Cortex of kidney (tissue), 1 donor: ENCODE measurements around the gene CST4.
"Not testable (repeated sequence)": the region's sequence is repeated elsewhere in the genome, so short reads cannot be mapped to it uniquely, and the experiment has no call there.

Source experiments
- DNase-seq: peaks from one replicate; lab custom pipeline; 2025; lab: John Stamatoyannopoulos, UW

Gene CST4

GRCh38 chr20:23688684-23689398 is at the start of gene CST4:
Gene CST4, minus strand, starts transcription at chr20:23689038. Its CDS starts 69 bp downstream, at chr20:23688969.
- DNase-seq, result not testable (repeated sequence)

GRCh38 chr20:23735391-23735790 is 46.6 kb upstream of the CST4 start:
- DNase-seq, result not testable (repeated sequence)

- DNase-seq, result not testable (repeated sequence)
These were observed 46.1 kb upstream of the CST4 start for GRCh38 chr20:23734949-23735348.

- DNase-seq, result not testable (repeated sequence)
These were observed 45.6 kb upstream of the CST4 start for GRCh38 chr20:23734440-23734839.

GRCh38 chr20:23727016-23727415 is 38.2 kb upstream of the CST4 start:
- DNase-seq, result no peak

DNA sequence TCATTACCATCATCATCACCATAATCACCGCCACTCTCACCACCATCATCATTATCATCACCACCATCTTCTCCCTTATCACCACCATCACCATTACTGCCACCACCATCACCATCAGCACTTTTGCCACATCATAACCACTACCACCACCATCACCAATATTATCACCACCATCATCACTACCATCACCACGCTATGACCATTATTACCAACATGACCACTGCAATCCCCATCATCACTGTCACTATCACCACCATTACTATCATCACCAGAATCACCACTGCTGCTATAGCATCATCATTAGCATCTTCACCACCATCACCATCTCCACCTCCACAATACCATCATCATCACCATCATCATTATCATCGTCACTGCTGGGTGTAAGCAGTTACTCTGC is 36.3 kb upstream of the CST4 start:
- no peak for DNase-seq

- DNase-seq, result not testable (repeated sequence)
These were observed 34.9 kb upstream of the CST4 start for GRCh38 chr20:23723659-23724307.

DNA sequence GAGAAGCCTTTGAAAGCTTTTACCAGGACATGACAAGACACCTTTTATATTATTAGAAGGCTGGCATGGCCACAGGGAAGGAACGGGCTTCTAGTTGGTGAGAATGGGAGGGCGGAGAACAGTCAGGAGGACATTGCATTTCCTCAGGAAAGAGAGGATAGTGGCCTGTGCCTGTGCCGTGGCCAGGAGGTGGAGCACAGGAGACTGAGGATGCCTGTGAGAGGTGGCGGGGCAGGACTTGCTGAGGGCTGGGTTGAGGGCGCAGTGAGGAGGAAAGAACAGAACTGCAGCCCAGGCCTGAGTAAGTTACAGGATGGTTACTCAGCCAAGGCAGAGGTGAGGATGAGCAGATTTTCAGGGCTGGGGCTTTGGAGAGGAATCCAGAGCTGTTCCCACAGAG is 34.0 kb upstream of the CST4 start:
- DNase-seq, result not testable (repeated sequence)

GRCh38 chr20:23721962-23722361 is 33.1 kb upstream of the CST4 start:
- DNase-seq, result no peak

DNA sequence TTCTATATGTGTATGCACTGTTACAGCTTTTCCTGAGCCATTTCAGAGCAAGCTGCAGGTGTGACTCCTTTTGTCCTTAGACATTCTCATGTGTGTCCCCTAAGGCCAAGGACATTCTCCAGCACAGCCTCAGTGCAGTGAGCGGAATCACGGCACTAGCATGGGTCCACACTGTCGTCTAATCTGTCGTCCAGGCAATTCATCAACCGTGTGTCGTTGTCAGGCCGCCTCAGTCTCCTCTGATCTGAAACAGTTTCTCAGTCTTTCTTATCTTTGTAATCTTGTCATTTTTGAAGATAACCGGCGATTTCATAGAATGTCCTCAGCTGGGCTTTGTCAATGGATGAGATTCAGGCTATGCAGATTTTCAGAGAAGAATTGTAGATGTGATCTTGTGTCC is 30.5 kb upstream of the CST4 start:
- DNase-seq, result not testable (repeated sequence)

- DNase-seq, result not testable (repeated sequence)
These were observed 22.9 kb upstream of the CST4 start for GRCh38 chr20:23711778-23712177.

- DNase-seq, result no peak
These were observed 21.9 kb upstream of the CST4 start for GRCh38 chr20:23710771-23711170.

- no peak for DNase-seq
These were observed 17.1 kb upstream of the CST4 start for GRCh38 chr20:23705895-23706294.

DNA sequence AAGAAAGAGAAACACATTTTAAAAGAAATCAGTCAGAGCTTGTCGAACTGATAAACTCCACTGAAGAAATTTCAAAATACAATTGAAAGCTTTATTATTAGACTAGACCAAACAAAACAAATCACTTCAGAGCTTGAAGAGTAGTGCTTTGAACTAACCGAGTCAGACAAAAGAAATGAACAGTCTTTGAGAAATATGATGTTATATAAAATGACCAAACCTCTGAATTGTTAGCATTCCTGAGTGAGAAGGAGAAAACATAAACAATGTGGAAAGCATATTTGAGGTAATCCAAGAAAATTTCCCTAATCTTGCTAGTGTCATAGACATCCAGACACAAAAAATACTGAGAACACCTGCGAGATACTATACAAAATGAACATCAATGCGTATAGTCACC is 13.2 kb upstream of the CST4 start:
- no peak for DNase-seq

DNA sequence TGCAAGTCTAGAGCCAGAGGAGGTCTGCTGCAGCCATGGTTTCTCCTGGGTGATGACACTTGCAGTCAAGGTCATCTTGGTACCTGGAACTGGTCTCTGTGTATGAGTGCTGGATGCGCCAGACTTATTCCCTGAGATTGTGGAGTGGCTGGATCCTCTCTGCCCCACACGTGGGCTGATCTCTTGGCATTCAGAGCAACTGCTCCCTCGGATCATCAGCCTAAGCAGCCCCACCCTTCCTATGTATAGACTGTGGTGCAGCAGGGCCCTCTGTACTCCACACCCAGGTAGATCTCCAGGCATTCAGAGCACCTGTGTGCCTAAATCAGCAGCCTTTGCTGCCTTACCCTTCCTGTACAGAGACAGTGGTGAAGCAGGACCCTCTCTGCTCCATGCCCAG is 12.1 kb upstream of the CST4 start:
- DNase-seq, result no peak

DNA sequence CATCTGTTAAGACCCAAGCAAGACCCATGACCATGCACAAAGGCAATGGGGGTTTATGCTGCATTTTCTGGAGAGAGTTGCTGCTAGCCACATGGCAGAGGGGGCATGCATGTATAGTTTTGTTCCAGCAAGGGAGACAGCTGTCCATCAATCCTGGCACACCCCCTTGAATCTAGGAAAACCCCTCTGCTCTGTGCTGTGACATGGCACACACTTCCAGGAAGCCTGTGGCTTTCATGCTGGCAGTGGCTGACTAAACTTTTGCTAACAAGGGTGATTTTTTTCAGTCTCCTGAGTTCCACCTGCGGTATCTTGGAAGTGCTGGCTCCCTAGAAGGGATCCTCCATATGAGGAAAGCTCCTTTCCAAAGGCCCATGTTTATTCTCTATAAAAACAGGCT is 9.1 kb upstream of the CST4 start:
- no peak for DNase-seq

DNA sequence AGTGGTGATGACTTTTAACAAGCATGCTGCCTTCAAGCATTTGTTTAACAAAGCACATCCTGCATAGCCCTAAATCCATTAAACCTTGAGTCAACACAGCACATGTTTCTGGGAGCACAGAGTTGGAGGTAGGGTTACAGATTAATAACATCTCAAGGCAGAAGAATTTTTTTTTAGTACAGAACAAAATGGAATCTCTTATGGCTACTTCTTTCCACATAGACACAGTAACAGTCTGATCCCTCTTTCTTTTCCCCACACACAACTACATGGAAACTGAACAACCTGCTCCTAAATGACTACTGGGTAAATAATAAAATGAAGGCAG is 6.2 kb upstream of the CST4 start:
- not testable (repeated sequence) for DNase-seq

- not testable (repeated sequence) for DNase-seq
These were observed 5.6 kb upstream of the CST4 start for GRCh38 chr20:23694178-23695067.

DNA sequence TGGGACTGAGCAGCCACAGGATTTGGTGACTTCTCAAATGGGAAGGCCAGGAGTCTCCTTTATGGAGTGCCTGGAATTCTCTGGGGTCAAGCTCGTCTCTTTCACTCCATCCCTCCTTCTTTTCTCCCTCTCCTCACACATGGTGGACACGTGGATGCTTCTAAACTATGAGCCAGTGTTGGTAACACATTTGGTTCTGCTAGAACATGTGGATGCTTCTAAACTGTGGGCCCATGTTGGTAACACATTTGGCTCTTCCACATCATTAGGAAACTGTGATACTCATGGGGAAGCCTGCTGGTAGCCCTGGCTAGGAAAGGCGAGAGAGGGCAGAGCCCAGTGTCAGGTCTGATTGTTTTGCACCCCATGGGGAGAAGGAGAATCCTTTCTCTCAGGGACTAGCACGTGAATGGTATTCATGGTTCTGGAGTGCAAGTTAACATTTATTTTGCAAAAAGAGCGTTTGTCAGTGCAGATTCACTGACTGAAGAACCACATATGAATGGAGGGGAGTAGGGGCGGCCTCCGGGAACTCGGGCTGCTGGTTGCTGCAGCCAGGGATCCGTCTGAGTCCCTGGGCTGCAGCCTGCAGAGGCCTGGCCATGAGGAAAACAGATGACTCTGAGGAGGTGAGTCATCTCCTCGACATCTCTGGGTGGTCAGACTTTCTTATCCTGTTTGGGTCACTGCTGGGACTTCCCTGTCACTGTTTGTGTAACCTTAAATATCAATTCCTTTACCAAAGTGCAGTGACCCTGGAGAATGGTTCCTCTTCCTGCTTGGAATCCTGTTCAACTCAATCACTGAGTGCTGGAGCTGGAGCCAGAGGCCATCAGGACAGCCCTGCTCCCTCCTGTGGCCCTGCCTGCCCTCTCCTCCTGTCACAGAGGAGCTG is 4.1 kb upstream of the CST4 start:
- not testable (repeated sequence) for DNase-seq

DNA sequence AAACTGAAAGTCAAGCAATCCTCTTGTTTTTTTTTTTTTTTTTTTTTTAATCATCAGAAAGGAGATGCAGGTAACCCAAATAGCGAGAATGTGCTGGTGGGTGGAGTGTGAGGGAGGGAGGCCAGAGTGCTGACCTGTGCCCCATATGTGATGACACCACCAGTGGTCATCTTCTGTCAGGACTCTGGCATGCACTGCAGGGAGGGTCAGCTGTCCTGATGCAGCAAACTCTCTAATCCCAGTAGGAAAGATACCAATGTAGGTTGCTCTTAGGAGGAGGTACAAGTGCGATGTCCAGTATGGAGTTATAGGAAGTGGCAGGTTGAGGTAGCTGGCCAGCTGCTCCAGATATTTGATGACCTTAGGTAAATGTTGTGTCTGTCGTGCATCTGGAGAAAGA is 2.8 kb upstream of the CST4 start:
- no peak for DNase-seq

DNA sequence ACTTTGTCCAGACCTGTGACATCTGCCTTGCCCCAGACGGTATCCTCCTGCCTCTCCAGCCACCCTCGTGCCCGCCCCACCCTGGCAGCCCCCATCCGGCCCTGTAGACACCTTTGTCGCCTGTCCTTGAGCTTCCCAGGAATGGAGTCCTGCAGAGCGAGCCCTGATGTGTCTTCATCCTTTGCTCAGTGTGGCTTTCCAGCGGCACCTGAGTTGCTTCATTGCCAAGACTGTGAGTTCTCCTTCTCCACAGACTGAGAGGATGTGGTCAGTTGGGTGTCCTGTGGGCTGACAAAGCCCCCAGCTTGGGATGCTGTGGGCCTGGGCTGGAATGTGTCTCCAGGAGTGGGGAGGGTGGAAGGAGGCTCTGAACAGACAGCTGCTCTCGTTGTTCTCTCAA is 1.7 kb upstream of the CST4 start:
- no peak for DNase-seq

DNA sequence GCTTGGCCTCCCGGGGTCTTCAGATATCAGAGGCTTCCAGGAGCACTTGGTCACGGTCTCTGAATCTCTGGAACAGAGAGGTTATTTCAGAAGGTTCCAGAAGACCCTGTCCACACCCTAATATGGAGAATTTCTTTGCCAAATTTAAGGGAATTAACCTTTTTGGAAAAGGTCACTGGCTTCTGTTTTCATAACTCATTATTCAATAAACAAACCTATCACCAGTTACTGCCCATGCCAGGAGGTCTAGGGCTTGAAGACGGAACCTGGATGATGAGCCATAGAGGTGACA is 507 bp upstream of the CST4 start:
- no peak for DNase-seq
